Measurements from ENCODE around the gene STK10.
A peak's percentile ranks its signal among the peaks of the same experiment; 100 is the strongest.
"Not testable (repeated sequence)": the region's sequence is repeated elsewhere in the genome, so short reads cannot be mapped to it uniquely, and the experiment has no call there.

The STK10 gene

GRCh38 chr5:172048539-172049101, 139.4 kb downstream of the STK10 start:
- no peak for DNase-seq

- DNase-seq = no peak
Observed at GRCh38 chr5:172048170-172048422, 139.9 kb downstream of the STK10 start.

- no peak for DNase-seq
Observed at GRCh38 chr5:172046593-172046992, 141.4 kb downstream of the STK10 start.

GRCh38 chr5:172045315-172045632, 142.8 kb downstream of the STK10 start:
- no peak for DNase-seq

- DNase-seq = no peak
Observed at GRCh38 chr5:172044631-172045314, 143.3 kb downstream of the STK10 start.

GRCh38 chr5:172043865-172044264, 144.2 kb downstream of the STK10 start:
- no peak for DNase-seq

- no peak for DNase-seq
Observed at GRCh38 chr5:172042183-172042582, 145.8 kb downstream of the STK10 start.

GRCh38 chr5:172038167-172038566, 149.9 kb downstream of the STK10 start:
- no peak for DNase-seq

GRCh38 chr5:172035049-172035448, 153.0 kb downstream of the STK10 start:
- no peak for DNase-seq

- DNase-seq = no peak
Observed at GRCh38 chr5:172031894-172032461, 156.0 kb downstream of the STK10 start.

GRCh38 chr5:172029876-172030275, 158.1 kb downstream of the STK10 start:
- DNase-seq = no peak

- no peak for DNase-seq
Observed at GRCh38 chr5:172028167-172028566, 159.9 kb downstream of the STK10 start.

GRCh38 chr5:172020110-172020786, 167.8 kb downstream of the STK10 start:
- DNase-seq = not testable (repeated sequence)

- DNase-seq = no peak
Observed at GRCh38 chr5:172015346-172015745, 172.7 kb downstream of the STK10 start.

- DNase-seq = no peak
Observed at GRCh38 chr5:172010278-172010677, 177.7 kb downstream of the STK10 start.

GRCh38 chr5:172009536-172010270, 178.3 kb downstream of the STK10 start:
- DNase-seq = no peak

- no peak for DNase-seq
Observed at GRCh38 chr5:172008689-172009141, 179.3 kb downstream of the STK10 start.

GRCh38 chr5:172008111-172008455, 179.9 kb downstream of the STK10 start:
- no peak for DNase-seq

GRCh38 chr5:172007175-172008110, 180.6 kb downstream of the STK10 start:
- DNase-seq = no peak

GRCh38 chr5:172006321-172007174, 181.5 kb downstream of the STK10 start, which contains the start of gene FBXW11:
Gene FBXW11 (minus strand): TSS chr5:172006638. CDS start chr5:172006502, 136 bp downstream.
- DNase-seq = peak; percentile 88

GRCh38 chr5:172005708-172006320, 182.2 kb downstream of the STK10 start:
- no peak for DNase-seq
